CD14-positive monocyte (primary cell): ENCODE results near the gene MSMO1. TPM values are rescaled to one million over a fixed set of nuclear protein-coding genes. Genes with fewer than 3 reads are reported as not detected.
A peak's percentile ranks its signal among the peaks of the same experiment; 100 is the strongest.

Experiments used
- DNase-seq, 3 donors: peaks; one replicate each; pipeline ENCODE4 v3.0.0-alpha.2; 2011 to 2022
- H2AFZ ChIP-seq: 2 replicates; pipeline ENCODE4 v1.6.0; 2012; ENCODE audit warnings: mild to moderate bottlenecking, low read depth, low read length, inconsistent platforms; ENCODE audit not compliant: insufficient read depth, poor library complexity, severe bottlenecking
- H3K27ac ChIP-seq, 2 donors: 1 replicate in 1 of 2; 2 replicates in 1 of 2; pipeline ENCODE4 v1.5.1; 2012 to 2013; ENCODE audit warnings: low read length in 2 of 2, control low read depth in 1 of 2, inconsistent platforms in 1 of 2, low read depth in 1 of 2, mild to moderate bottlenecking in 1 of 2
- H3K27me3 ChIP-seq, 2 donors: one replicate each; pipeline versions ENCODE4 v1.6.0 to v1.6.1; 2011 to 2013; ENCODE audit warnings: low read length in 2 of 2; ENCODE audit not compliant: control insufficient read depth in 2 of 2, insufficient read depth in 2 of 2
- H3K36me3 ChIP-seq, 2 donors: replicated peaks in 1 of 2; 1 replicate in 1 of 2; 2 replicates in 1 of 2; pipeline versions ENCODE4 v1.5.1 to v1.6.1; 2012 to 2013; ENCODE audit warnings: low read length in 2 of 2, control low read depth in 1 of 2, inconsistent platforms in 1 of 2, mild to moderate bottlenecking in 1 of 2; ENCODE audit not compliant: insufficient read depth in 2 of 2, control insufficient read depth in 1 of 2
- H3K4me1 ChIP-seq, 2 donors: 1 replicate in 1 of 2; 2 replicates in 1 of 2; pipeline versions ENCODE4 v1.5.1 to v1.6.1; 2012 to 2013; ENCODE audit warnings: low read length in 2 of 2, control low read depth in 1 of 2, inconsistent platforms in 1 of 2, mild to moderate bottlenecking in 1 of 2, moderate library complexity in 1 of 2; ENCODE audit not compliant: insufficient read depth in 2 of 2, control insufficient read depth in 1 of 2
- H3K4me2 ChIP-seq: replicated peaks from 2 replicates; pipeline ENCODE3; 2012; ENCODE audit warnings: low read length, moderate library complexity, mild to moderate bottlenecking; ENCODE audit not compliant: poor library complexity, severe bottlenecking; ENCODE audit errors: extremely low read depth
- H3K4me3 ChIP-seq, 3 experiments: fragments of 200-600 bp in 1 of 3; sonication (generic) in 1 of 3; replicated peaks in 1 of 3; 1 replicate in 2 of 3; 2 replicates in 1 of 3; pipeline ENCODE4 v1.5.1; 2011 to 2013; ENCODE audit warnings: low read length in 3 of 3, mild to moderate bottlenecking in 3 of 3, control low read depth in 2 of 3, low read depth in 2 of 3, inconsistent platforms in 1 of 3, moderate library complexity in 1 of 3
- H3K79me2 ChIP-seq: 2 replicates; pipeline ENCODE4 v1.6.0; 2012; ENCODE audit warnings: mild to moderate bottlenecking, control low read depth, inconsistent platforms, low read length, moderate library complexity; ENCODE audit not compliant: insufficient read depth
- H3K9ac ChIP-seq: 2 replicates; pipeline ENCODE4 v1.6.0; 2017; ENCODE audit warnings: low read length, mild to moderate bottlenecking; ENCODE audit not compliant: insufficient read depth, poor library complexity, severe bottlenecking
- H3K9me3 ChIP-seq, 2 donors: replicated peaks in 1 of 2; 1 replicate in 1 of 2; 2 replicates in 1 of 2; pipeline versions ENCODE4 v1.5.1 to v1.6.1; 2012 to 2013; ENCODE audit warnings: low read length in 2 of 2, control low read depth in 1 of 2; ENCODE audit not compliant: control insufficient read depth in 1 of 2, insufficient read depth in 1 of 2
- H4K20me1 ChIP-seq: 2 replicates; pipeline ENCODE4 v1.6.0; 2012; ENCODE audit warnings: mild to moderate bottlenecking, low read length, control low read depth, moderate library complexity; ENCODE audit not compliant: insufficient read depth
- H3K27ac Mint-ChIP-seq, 7 donors: one replicate each; pipeline ENCODE4 v1.8.0; 2020; ENCODE audit warnings: mild to moderate bottlenecking in 7 of 7, mixed read lengths in 7 of 7, moderate library complexity in 6 of 7, inconsistent platforms in 2 of 7
- H3K27me3 Mint-ChIP-seq, 3 donors: one replicate each; pipeline ENCODE4 v1.8.0; 2021 to 2022; ENCODE audit warnings: low read depth in 3 of 3, mild to moderate bottlenecking in 3 of 3, mixed read lengths in 3 of 3, moderate library complexity in 3 of 3, inconsistent platforms in 1 of 3
- H3K36me3 Mint-ChIP-seq, 2 donors: one replicate each; pipeline ENCODE4 v1.8.0; 2020; ENCODE audit warnings: mixed read lengths in 2 of 2, inconsistent platforms in 1 of 2, mild to moderate bottlenecking in 1 of 2
- H3K4me1 Mint-ChIP-seq: one replicate; pipeline ENCODE4 v1.8.0; 2020; ENCODE audit warnings: mild to moderate bottlenecking, mixed read lengths
- H3K4me3 Mint-ChIP-seq, 2 donors: one replicate each; pipeline ENCODE4 v1.8.0; 2020; ENCODE audit warnings: mild to moderate bottlenecking in 2 of 2, mixed read lengths in 2 of 2, moderate library complexity in 1 of 2
- H3K9me3 Mint-ChIP-seq, 7 donors: one replicate each; pipeline ENCODE4 v1.8.0; 2020 to 2022; ENCODE audit warnings: mixed read lengths in 7 of 7, mild to moderate bottlenecking in 6 of 7, moderate library complexity in 6 of 7, inconsistent platforms in 2 of 7
- CTCF ChIP-seq: fragments of 200-600 bp; IDR thresholded peaks from one replicate; pipeline ENCODE4 v1.8.0; 2022; ENCODE audit warnings: antibody characterized with exemption, mild to moderate bottlenecking
- WGBS: methylation state at CpG from one replicate; pipeline ENCODE4 v1.1.5; 2013; ENCODE audit warnings: missing lambda C conversion rate; ENCODE audit not compliant: insufficient coverage; 5-methylcytosine and 5-hydroxymethylcytosine counted together
- intact Hi-C, 2 donors: fragments of 100-400 bp; cut with micrococcal nuclease; formaldehyde crosslinking; loops; one replicate each; pipeline versions ENCODE4 v1.15.0 to v1.15.1; 2023
- polyA plus RNA-seq, 3 donors: library from polyadenylated mRNA; depleted of rRNA in 1 of 3; unstranded in 2 of 3; stranded (reverse) in 1 of 3; fragments of 300-500 nt in 2 of 3; fragments of >200 nt in 1 of 3; fragmentation: Illumina TruSeq in 2 of 3; gene quantifications; 1 replicate in 2 of 3; 2 replicates in 1 of 3; pipeline ENCODE4 v1.2.3, GENCODE V29; 2012 to 2021

Gene MSMO1
- polyA plus RNA-seq, 3 donors: 3.1 to 7.6 (median 6.0) TPM

GRCh38 chr4:165367040-165367439 lies 39.6 kb downstream of the MSMO1 start:
- Mint-ChIP-seq H3K27me3 (no peaks in the 10 kb centered on the region), H3K36me3 (no peaks in the 10 kb centered on the region), H3K27ac (no peak overlapping the region), H3K9me3 (peaks cover 0 to 2% (median 0%) of the 10 kb centered on the region in 7 donors), H3K4me1 (peaks cover 6% of the 10 kb centered on the region), H3K4me3 (no peak overlapping the region)
- Histone ChIP-seq H3K9me3 (no peaks in the 10 kb centered on the region), H3K4me2 (no peak overlapping the region), H2AFZ (no peak overlapping the region), H4K20me1 (no peaks in the 10 kb centered on the region), H3K79me2 (no peaks in the 10 kb centered on the region), H3K4me1 (no peaks in the 10 kb centered on the region), H3K36me3 (no peaks in the 10 kb centered on the region), H3K9ac (no peak overlapping the region), H3K27me3 (no peaks in the 10 kb centered on the region), H3K27ac (no peak overlapping the region), H3K4me3 (no peak overlapping the region)
- 72% methylated on average over 2 of the region's 4 CpGs for WGBS
- intact Hi-C loops: no loop called here
- no peak for DNase-seq
- no peak for TF ChIP-seq CTCF

- Histone ChIP-seq H3K9me3 (no peaks in the 10 kb centered on the region), H3K4me1 (no peaks in the 10 kb centered on the region), H3K27me3 (no peaks in the 10 kb centered on the region), H3K9ac (no peak overlapping the region), H3K4me2 (no peak overlapping the region), H3K79me2 (no peaks in the 10 kb centered on the region), H3K36me3 (no peaks in the 10 kb centered on the region), H4K20me1 (no peaks in the 10 kb centered on the region), H3K4me3 (no peak overlapping the region), H2AFZ (no peak overlapping the region), H3K27ac (no peak overlapping the region)
- TF ChIP-seq CTCF: no peak
- Mint-ChIP-seq H3K4me1 (peaks cover 4% of the 10 kb centered on the region), H3K9me3 (peaks cover 0 to 2% (median 0%) of the 10 kb centered on the region in 7 donors), H3K4me3 (no peak overlapping the region), H3K36me3 (no peaks in the 10 kb centered on the region), H3K27me3 (no peaks in the 10 kb centered on the region), H3K27ac (peak overlapping the region in 2 of 7 donors; percentile 46 to 47)
- DNase-seq: no peak
- 89% methylated on average over 1 of the region's 1 CpG for WGBS
- intact Hi-C loops: no loop called here
These were observed 40.6 kb downstream of the MSMO1 start for GRCh38 chr4:165368114-165368513.
